Astrocyte (in vitro differentiated cells and primary cell): ENCODE results near the gene ZEB2. TPM values are rescaled to one million over a fixed set of nuclear protein-coding genes. Genes with fewer than 3 reads are reported as not detected.

Experiments used
- DNase-seq: peaks from one replicate; pipeline ENCODE4 v3.0.0-alpha.2; 2010; ENCODE audit warnings: low read depth
- FAIRE-seq: peaks from 2 replicates; lab custom pipeline; 2011; peaks lifted over from hg19 to GRCh38; lab: Jason Lieb, UNC
- H2AFZ ChIP-seq: 2 replicates; pipeline ENCODE4 v1.6.0; 2012; ENCODE audit warnings: low read depth, low read length, inconsistent platforms
- H3K27ac ChIP-seq: 2 replicates; pipeline ENCODE4 v1.5.1; 2011; ENCODE audit warnings: low read depth, low read length, inconsistent platforms
- H3K27me3 ChIP-seq: 2 replicates; pipeline ENCODE4 v1.6.0; 2011; ENCODE audit warnings: low read length, inconsistent platforms; ENCODE audit not compliant: insufficient read depth
- H3K36me3 ChIP-seq: 2 replicates; pipeline ENCODE4 v1.5.1; 2011; ENCODE audit warnings: low read length, inconsistent platforms; ENCODE audit not compliant: insufficient read depth
- H3K4me1 ChIP-seq: 2 replicates; pipeline ENCODE4 v1.5.1; 2011; ENCODE audit warnings: low read length, inconsistent platforms; ENCODE audit not compliant: insufficient read depth
- H3K4me2 ChIP-seq: 2 replicates; pipeline ENCODE4 v1.6.0; 2012; ENCODE audit warnings: low read length, inconsistent platforms
- H3K4me3 ChIP-seq: 2 replicates; pipeline ENCODE4 v1.5.1; 2011; ENCODE audit warnings: low read depth, mild to moderate bottlenecking, low read length, inconsistent platforms; ENCODE audit not compliant: insufficient read depth
- H3K79me2 ChIP-seq: 2 replicates; pipeline ENCODE4 v1.6.0; 2012; ENCODE audit warnings: mild to moderate bottlenecking, low read length, inconsistent platforms; ENCODE audit not compliant: insufficient read depth
- H3K9ac ChIP-seq: 2 replicates; pipeline ENCODE4 v1.6.0; 2012; ENCODE audit warnings: mild to moderate bottlenecking, low read length, inconsistent platforms
- H3K9me3 ChIP-seq: 2 replicates; pipeline ENCODE4 v1.5.1; 2012; ENCODE audit warnings: low read depth, mild to moderate bottlenecking, low read length, inconsistent platforms; ENCODE audit not compliant: insufficient read depth
- H4K20me1 ChIP-seq: 2 replicates; pipeline ENCODE4 v1.6.0; 2012; ENCODE audit warnings: low read length, inconsistent platforms; ENCODE audit not compliant: insufficient read depth
- H3K27ac Mint-ChIP-seq: one replicate; pipeline ENCODE4 v1.8.0; 2021; ENCODE audit warnings: mild to moderate bottlenecking, mixed read lengths; ENCODE audit not compliant: unreplicated experiment
- H3K27me3 Mint-ChIP-seq: one replicate; pipeline ENCODE4 v1.8.0; 2021; ENCODE audit warnings: low read depth, mixed read lengths; ENCODE audit not compliant: unreplicated experiment
- H3K36me3 Mint-ChIP-seq: one replicate; pipeline ENCODE4 v1.8.0; 2021; ENCODE audit warnings: low read depth, mixed read lengths; ENCODE audit not compliant: unreplicated experiment
- H3K4me1 Mint-ChIP-seq: one replicate; pipeline ENCODE4 v1.8.0; 2021; ENCODE audit warnings: low read depth, mixed read lengths; ENCODE audit not compliant: unreplicated experiment
- H3K4me3 Mint-ChIP-seq: one replicate; pipeline ENCODE4 v1.8.0; 2021; ENCODE audit warnings: mild to moderate bottlenecking, moderate library complexity, mixed read lengths; ENCODE audit not compliant: unreplicated experiment
- H3K9me3 Mint-ChIP-seq: one replicate; pipeline ENCODE4 v1.8.0; 2021; ENCODE audit warnings: mild to moderate bottlenecking, mixed read lengths; ENCODE audit not compliant: unreplicated experiment
- CTCF ChIP-seq: IDR thresholded peaks from 2 replicates; pipeline ENCODE4 v1.5.1; 2011; ENCODE audit warnings: low read depth, mild to moderate bottlenecking, inconsistent platforms, low read length, moderate library complexity; ENCODE audit not compliant: insufficient read depth
- EZH2 ChIP-seq: IDR thresholded peaks from 2 replicates; pipeline ENCODE4 v1.6.1; 2012; ENCODE audit warnings: mild to moderate bottlenecking, low read length, inconsistent platforms; ENCODE audit not compliant: insufficient read depth
- total RNA-seq: library from RNA; stranded (reverse); gene quantifications from 2 replicates; pipeline ENCODE4 v1.2.1, GENCODE V29; 2021

The ZEB2 gene
- total RNA-seq, 1 donor from 2014 or later: 84.9 TPM

GRCh38 chr2:144377914-144378313, 142.0 kb downstream of the ZEB2 start:
- Histone ChIP-seq H3K79me2 (no peaks in the 10 kb centered on the region), H3K9me3 (no peaks in the 10 kb centered on the region), H2AFZ (no peak overlapping the region), H3K27ac (no peak overlapping the region), H3K4me2 (no peak overlapping the region), H4K20me1 (no peaks in the 10 kb centered on the region), H3K27me3 (no peaks in the 10 kb centered on the region), H3K4me1 (peaks cover 7% of the 10 kb centered on the region), H3K36me3 (no peaks in the 10 kb centered on the region), H3K4me3 (no peak overlapping the region), H3K9ac (no peak overlapping the region)
- H3K27me3 Mint-ChIP-seq: no peaks in the 10 kb centered on the region
- H3K9me3 Mint-ChIP-seq: peaks cover 3% of the 10 kb centered on the region
- peaks cover 4% of the 10 kb centered on the region for H3K36me3 Mint-ChIP-seq
- peak overlapping the region; percentile 7 for H3K4me3 Mint-ChIP-seq
- peaks cover 52% of the 10 kb centered on the region for H3K4me1 Mint-ChIP-seq
- peak overlapping the region; percentile 54 for H3K27ac Mint-ChIP-seq
- TF ChIP-seq CTCF: no peak
- no peak for TF ChIP-seq EZH2
- FAIRE-seq (no peak), DNase-seq (peak; percentile 24)

GRCh38 chr2:144376926-144377325, 143.0 kb downstream of the ZEB2 start:
- peaks cover 4% of the 10 kb centered on the region for H3K36me3 Mint-ChIP-seq
- no peaks in the 10 kb centered on the region for H3K36me3 ChIP-seq
- H3K27ac ChIP-seq: no peak overlapping the region
- H3K4me1 Mint-ChIP-seq: peaks cover 51% of the 10 kb centered on the region
- no peaks in the 10 kb centered on the region for H3K27me3 ChIP-seq
- no peak for FAIRE-seq
- H3K79me2 ChIP-seq: no peaks in the 10 kb centered on the region
- H3K27ac Mint-ChIP-seq: peak overlapping the region; percentile 58
- H4K20me1 ChIP-seq: no peaks in the 10 kb centered on the region
- no peak overlapping the region for H3K9ac ChIP-seq
- H3K4me2 ChIP-seq: no peak overlapping the region
- H3K4me3 Mint-ChIP-seq: peak overlapping the region; percentile 11
- no peaks in the 10 kb centered on the region for H3K9me3 ChIP-seq
- TF ChIP-seq EZH2 (no peak), CTCF (no peak)
- H3K4me1 ChIP-seq: peaks cover 7% of the 10 kb centered on the region
- DNase-seq: peak; percentile 68
- no peak overlapping the region for H2AFZ ChIP-seq
- H3K27me3 Mint-ChIP-seq: no peaks in the 10 kb centered on the region
- no peak overlapping the region for H3K4me3 ChIP-seq
- peaks cover 3% of the 10 kb centered on the region for H3K9me3 Mint-ChIP-seq

- H3K4me2 ChIP-seq: no peak overlapping the region
- H3K79me2 ChIP-seq: no peaks in the 10 kb centered on the region
- H3K27ac ChIP-seq: no peak overlapping the region
- peaks cover 7% of the 10 kb centered on the region for H3K4me1 ChIP-seq
- Mint-ChIP-seq H3K27me3 (no peaks in the 10 kb centered on the region), H3K4me1 (peaks cover 55% of the 10 kb centered on the region), H3K4me3 (no peak overlapping the region), H3K36me3 (peaks cover 4% of the 10 kb centered on the region), H3K9me3 (peaks cover 3% of the 10 kb centered on the region), H3K27ac (peak overlapping the region; percentile 58)
- TF ChIP-seq CTCF (no peak), EZH2 (no peak)
- H2AFZ ChIP-seq: no peak overlapping the region
- FAIRE-seq (no peak), DNase-seq (no peak)
- H4K20me1 ChIP-seq: no peaks in the 10 kb centered on the region
- no peaks in the 10 kb centered on the region for H3K9me3 ChIP-seq
- no peak overlapping the region for H3K4me3 ChIP-seq
- H3K36me3 ChIP-seq: no peaks in the 10 kb centered on the region
- H3K9ac ChIP-seq: no peak overlapping the region
- no peaks in the 10 kb centered on the region for H3K27me3 ChIP-seq
Measured at GRCh38 chr2:144376460-144376859, 143.5 kb downstream of the ZEB2 start.
